Panc1 (cell line): Measurements from ENCODE around the gene TEX22.

Experiments
- CTCF ChIP-seq: fragments of 450-650 bp; IDR thresholded peaks from 2 replicates; pipeline ENCODE4 v1.5.1; 2017; ENCODE audit warnings: mild to moderate bottlenecking
- POLR2AphosphoS5 ChIP-seq: IDR thresholded peaks from 2 replicates; pipeline ENCODE4 v1.6.1; 2012; ENCODE audit warnings: mild to moderate bottlenecking, low read depth, low read length, moderate library complexity
- SIN3A ChIP-seq: IDR thresholded peaks from 2 replicates; pipeline ENCODE4 v1.6.1; 2012; ENCODE audit warnings: low read depth, mild to moderate bottlenecking, low read length, moderate library complexity, borderline replicate concordance; ENCODE audit not compliant: insufficient read depth

- TF ChIP-seq CTCF, result no peak
- no peak for TF ChIP-seq POLR2AphosphoS5
- TF ChIP-seq SIN3A, result no peak
Measured at GRCh38 chr14:105385698-105386365, 12.5 kb upstream of the TEX22 start.
